ENCODE results near the gene SLBP.

The SLBP gene

GRCh38 chr4:1756893-1757779 is 45.0 kb upstream of the SLBP start:
- no peak for TF ChIP-seq CTCF (IDR thresholded peaks at IDR 0.05)

- TF ChIP-seq CTCF (IDR thresholded peaks at IDR 0.05), result no peak
These were observed 44.0 kb upstream of the SLBP start for GRCh38 chr4:1756079-1756478.

GRCh38 chr4:1755297-1755696 is 43.2 kb upstream of the SLBP start:
- no peak for TF ChIP-seq CTCF (IDR thresholded peaks at IDR 0.05)

GRCh38 chr4:1754336-1754735 is 42.2 kb upstream of the SLBP start:
- TF ChIP-seq CTCF (IDR thresholded peaks at IDR 0.05), result no peak

- TF ChIP-seq CTCF (IDR thresholded peaks at IDR 0.05), result no peak
These were observed 41.7 kb upstream of the SLBP start for GRCh38 chr4:1753697-1754311.

- TF ChIP-seq CTCF (IDR thresholded peaks at IDR 0.05), result no peak
These were observed 41.2 kb upstream of the SLBP start for GRCh38 chr4:1753294-1753696.

GRCh38 chr4:1752284-1753041 is 40.3 kb upstream of the SLBP start:
- no peak for TF ChIP-seq CTCF (IDR thresholded peaks at IDR 0.05)
